ENCODE data around the gene LRRIQ3. TPM values are rescaled to one million over a fixed set of nuclear protein-coding genes. Genes with fewer than 3 reads are reported as not detected.
A peak's percentile ranks its signal among the peaks of the same experiment; 100 is the strongest.

Gene LRRIQ3
- total and polyA plus RNA-seq, 8 donors = 0.15 to 1.1 (median 0.54) TPM

GRCh38 chr1:74003806-74004205 is 194.2 kb downstream of the LRRIQ3 start:
- intact Hi-C loops (cut with DNase I) = no loop called here
- Histone ChIP-seq H3K9me3 (no peaks in the 10 kb centered on the region), H3K27me3 (no peaks in the 10 kb centered on the region), H3K27ac (no peak overlapping the region), H3K4me1 (no peaks in the 10 kb centered on the region), H3K36me3 (no peaks in the 10 kb centered on the region), H3K4me3 (no peak overlapping the region)
- ATAC-seq (no peak), FAIRE-seq (no peak), DNase-seq (no peak)
- TF ChIP-seq CTCF (IDR thresholded peaks at IDR 0.05) = no peak

GRCh38 chr1:73998348-73998959 is 199.5 kb downstream of the LRRIQ3 start:
- TF ChIP-seq CTCF (IDR thresholded peaks at IDR 0.05) = peak in 1 of 4 donors; percentile 22
- Histone ChIP-seq H3K27me3 (no peaks in the 10 kb centered on the region), H3K9me3 (no peaks in the 10 kb centered on the region), H3K36me3 (no peaks in the 10 kb centered on the region), H3K27ac (no peak overlapping the region), H3K4me1 (no peaks in the 10 kb centered on the region), H3K4me3 (no peak overlapping the region)
- FAIRE-seq = peak; percentile 89
- peak in 3 of 4 donors; percentile 51 to 57 (median 53) for ATAC-seq
- 4 to 11% methylated on average over 2 of the region's 2 CpGs for WGBS, 2 donors
- intact Hi-C loops (cut with DNase I) = no loop called here
- no peak for DNase-seq

- 25 to 30% methylated on average over 3 of the region's 3 CpGs for WGBS, 2 donors
- FAIRE-seq (no peak), ATAC-seq (peak in 3 of 4 donors; percentile 11 to 65 (median 32)), DNase-seq (no peak)
- intact Hi-C loops (cut with DNase I) = no loop called here
- Histone ChIP-seq H3K27ac (no peak overlapping the region), H3K4me3 (no peak overlapping the region), H3K36me3 (no peaks in the 10 kb centered on the region), H3K9me3 (no peaks in the 10 kb centered on the region), H3K27me3 (no peaks in the 10 kb centered on the region), H3K4me1 (no peaks in the 10 kb centered on the region)
- no peak for TF ChIP-seq CTCF (IDR thresholded peaks at IDR 0.05)
Observed at GRCh38 chr1:73980324-73981040, 217.5 kb downstream of the LRRIQ3 start.

- Histone ChIP-seq H3K36me3 (no peaks in the 10 kb centered on the region), H3K9me3 (no peaks in the 10 kb centered on the region), H3K27ac (no peak overlapping the region), H3K4me3 (no peak overlapping the region), H3K27me3 (no peaks in the 10 kb centered on the region), H3K4me1 (no peaks in the 10 kb centered on the region)
- WGBS, 2 donors = 67 to 79% methylated on average over 2 of the region's 2 CpGs
- intact Hi-C loops (cut with DNase I) = no loop called here
- FAIRE-seq (no peak), ATAC-seq (no peak), DNase-seq (no peak)
- no peak for TF ChIP-seq CTCF (IDR thresholded peaks at IDR 0.05)
Observed at GRCh38 chr1:73979684-73980083, 218.3 kb downstream of the LRRIQ3 start.

GRCh38 chr1:73978964-73979363 is 219.0 kb downstream of the LRRIQ3 start:
- WGBS, 2 donors = 91 to 92% methylated on average over 1 of the region's 1 CpG
- intact Hi-C loops (cut with DNase I) = no loop called here
- Histone ChIP-seq H3K4me3 (no peak overlapping the region), H3K27ac (no peak overlapping the region), H3K36me3 (no peaks in the 10 kb centered on the region), H3K4me1 (no peaks in the 10 kb centered on the region), H3K27me3 (no peaks in the 10 kb centered on the region), H3K9me3 (no peaks in the 10 kb centered on the region)
- no peak for FAIRE-seq
- DNase-seq = no peak
- TF ChIP-seq CTCF (IDR thresholded peaks at IDR 0.05) = no peak
- no peak for ATAC-seq
